ENCODE results near the gene C1QTNF12. TPM values are rescaled to one million over a fixed set of nuclear protein-coding genes. Genes with fewer than 3 reads are reported as not detected.

The C1QTNF12 gene
- total and polyA plus RNA-seq, 2 experiments from 2014 or later: 4.1 to 4.2 TPM

DNA sequence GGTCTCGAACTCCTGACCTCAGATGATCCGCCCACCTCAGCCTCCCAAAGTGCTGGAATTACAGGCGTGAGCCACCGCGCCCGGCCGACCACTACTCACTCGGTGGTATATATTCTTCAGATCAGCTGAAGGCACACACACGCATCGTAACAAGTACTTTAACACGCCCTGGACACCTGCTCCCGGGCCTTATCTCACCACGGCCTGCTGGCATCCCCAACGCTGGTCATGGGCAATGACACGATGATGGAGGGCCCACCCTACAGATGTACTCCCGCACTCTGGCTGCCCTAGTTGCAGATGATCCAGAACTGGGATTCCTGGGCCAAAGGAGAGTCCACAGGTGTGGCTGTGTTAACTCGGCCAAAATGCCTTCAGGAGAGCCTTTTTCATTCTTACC is 15.5 kb upstream of the C1QTNF12 start (continued):
- TF ChIP-seq, protein P1, sequence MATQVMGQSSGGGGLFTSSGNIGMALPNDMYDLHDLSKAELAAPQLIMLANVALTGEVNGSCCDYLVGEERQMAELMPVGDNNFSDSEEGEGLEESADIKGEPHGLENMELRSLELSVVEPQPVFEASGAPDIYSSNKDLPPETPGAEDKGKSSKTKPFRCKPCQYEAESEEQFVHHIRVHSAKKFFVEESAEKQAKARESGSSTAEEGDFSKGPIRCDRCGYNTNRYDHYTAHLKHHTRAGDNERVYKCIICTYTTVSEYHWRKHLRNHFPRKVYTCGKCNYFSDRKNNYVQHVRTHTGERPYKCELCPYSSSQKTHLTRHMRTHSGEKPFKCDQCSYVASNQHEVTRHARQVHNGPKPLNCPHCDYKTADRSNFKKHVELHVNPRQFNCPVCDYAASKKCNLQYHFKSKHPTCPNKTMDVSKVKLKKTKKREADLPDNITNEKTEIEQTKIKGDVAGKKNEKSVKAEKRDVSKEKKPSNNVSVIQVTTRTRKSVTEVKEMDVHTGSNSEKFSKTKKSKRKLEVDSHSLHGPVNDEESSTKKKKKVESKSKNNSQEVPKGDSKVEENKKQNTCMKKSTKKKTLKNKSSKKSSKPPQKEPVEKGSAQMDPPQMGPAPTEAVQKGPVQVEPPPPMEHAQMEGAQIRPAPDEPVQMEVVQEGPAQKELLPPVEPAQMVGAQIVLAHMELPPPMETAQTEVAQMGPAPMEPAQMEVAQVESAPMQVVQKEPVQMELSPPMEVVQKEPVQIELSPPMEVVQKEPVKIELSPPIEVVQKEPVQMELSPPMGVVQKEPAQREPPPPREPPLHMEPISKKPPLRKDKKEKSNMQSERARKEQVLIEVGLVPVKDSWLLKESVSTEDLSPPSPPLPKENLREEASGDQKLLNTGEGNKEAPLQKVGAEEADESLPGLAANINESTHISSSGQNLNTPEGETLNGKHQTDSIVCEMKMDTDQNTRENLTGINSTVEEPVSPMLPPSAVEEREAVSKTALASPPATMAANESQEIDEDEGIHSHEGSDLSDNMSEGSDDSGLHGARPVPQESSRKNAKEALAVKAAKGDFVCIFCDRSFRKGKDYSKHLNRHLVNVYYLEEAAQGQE (IDR thresholded peaks at IDR 0.05; ENCODE audit: unreplicated experiment): no peak
- TF ChIP-seq, protein P2, sequence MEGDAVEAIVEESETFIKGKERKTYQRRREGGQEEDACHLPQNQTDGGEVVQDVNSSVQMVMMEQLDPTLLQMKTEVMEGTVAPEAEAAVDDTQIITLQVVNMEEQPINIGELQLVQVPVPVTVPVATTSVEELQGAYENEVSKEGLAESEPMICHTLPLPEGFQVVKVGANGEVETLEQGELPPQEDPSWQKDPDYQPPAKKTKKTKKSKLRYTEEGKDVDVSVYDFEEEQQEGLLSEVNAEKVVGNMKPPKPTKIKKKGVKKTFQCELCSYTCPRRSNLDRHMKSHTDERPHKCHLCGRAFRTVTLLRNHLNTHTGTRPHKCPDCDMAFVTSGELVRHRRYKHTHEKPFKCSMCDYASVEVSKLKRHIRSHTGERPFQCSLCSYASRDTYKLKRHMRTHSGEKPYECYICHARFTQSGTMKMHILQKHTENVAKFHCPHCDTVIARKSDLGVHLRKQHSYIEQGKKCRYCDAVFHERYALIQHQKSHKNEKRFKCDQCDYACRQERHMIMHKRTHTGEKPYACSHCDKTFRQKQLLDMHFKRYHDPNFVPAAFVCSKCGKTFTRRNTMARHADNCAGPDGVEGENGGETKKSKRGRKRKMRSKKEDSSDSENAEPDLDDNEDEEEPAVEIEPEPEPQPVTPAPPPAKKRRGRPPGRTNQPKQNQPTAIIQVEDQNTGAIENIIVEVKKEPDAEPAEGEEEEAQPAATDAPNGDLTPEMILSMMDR (conservative IDR thresholded peaks at IDR 0.05; ENCODE audit: low read depth in 2 of 2): no peak
- TF ChIP-seq JUNB (IDR thresholded peaks at IDR 0.05; ENCODE audit: unreplicated experiment): no peak
- no peak for TF ChIP-seq POLR2AphosphoS5 (IDR thresholded peaks at IDR 0.05; ENCODE audit: low read depth)
- TF ChIP-seq ZNF114 (CRISPR knock-in tag; IDR thresholded peaks at IDR 0.05): no peak
- TF ChIP-seq EZH2phosphoT487 (IDR thresholded peaks at IDR 0.05; ENCODE audit: unreplicated experiment): no peak
- TF ChIP-seq EZH2 (IDR thresholded peaks at IDR 0.05; ENCODE audit: low read depth, unreplicated experiment): no peak

DNA sequence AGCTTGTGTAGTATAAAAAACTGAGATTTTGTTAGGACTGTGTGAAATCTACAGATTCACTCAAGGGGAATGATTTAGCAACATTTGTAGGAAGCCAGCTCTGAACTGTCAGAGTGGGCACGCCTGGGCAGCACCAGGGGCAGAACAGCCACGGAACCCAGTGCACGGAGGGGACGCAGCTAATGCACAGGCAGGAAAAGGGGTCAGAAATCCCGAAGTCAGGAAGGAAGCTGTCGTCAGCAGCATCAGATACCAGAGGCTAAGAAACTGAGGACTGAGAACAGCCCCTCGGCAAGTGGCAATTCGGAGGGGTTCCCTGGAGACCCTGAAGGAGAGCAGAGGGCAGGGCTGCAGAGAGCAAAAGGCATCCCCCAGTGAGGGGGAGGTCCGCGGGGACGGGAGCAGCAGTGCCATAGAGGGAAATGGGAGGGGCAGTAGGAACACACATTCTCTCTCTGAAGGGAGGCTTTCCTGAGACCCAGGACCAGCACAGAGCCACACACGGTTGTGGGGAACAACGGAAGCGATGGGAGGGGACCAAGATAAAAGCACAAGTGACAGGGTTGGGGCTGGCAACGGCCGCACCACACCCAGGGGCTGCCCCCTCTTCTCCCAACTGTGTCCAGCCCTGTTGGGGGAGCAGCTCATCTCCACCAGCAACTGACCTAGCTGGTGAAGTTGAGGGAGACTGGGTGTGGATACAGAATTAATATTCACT is 14.5 kb upstream of the C1QTNF12 start:
- H3F3A ChIP-seq (replicated peaks; ENCODE audit: low read depth): 0 out of 2 replicates have a peak, but pooled peaks cover 13% of the 10 kb centered on the region
- H3K9me2 ChIP-seq (ENCODE audit: insufficient read depth): no peaks in the 10 kb centered on the region
- H4K20me1 ChIP-seq (replicated peaks; ENCODE audit: insufficient read depth): peaks cover 24% of the 10 kb centered on the region
- H3K27me3 ChIP-seq (ENCODE audit: insufficient read depth): no peaks in the 10 kb centered on the region
- no peak overlapping the region for H3K4me2 ChIP-seq
- Mint-ChIP-seq H3K36me3 (ENCODE audit: low read depth) (peaks cover 70% of the 10 kb centered on the region), H3K27me3 (ENCODE audit: insufficient read depth, low read depth, poor library complexity) (peaks cover 21% of the 10 kb centered on the region), H3K4me3 (no peak overlapping the region), H3K27ac (peak overlapping the region; percentile 38; the same call in 1 of the 2 replicates), H3K9me3 (no peaks in the 10 kb centered on the region), H3K4me1 (peaks cover 20% of the 10 kb centered on the region)
- peaks cover 30% of the 10 kb centered on the region for H3K79me2 ChIP-seq (replicated peaks; ENCODE audit: insufficient read depth)
- ATAC-seq: no peak
- no peak for DNase-seq (ENCODE audit: low spot score)
- no peak overlapping the region for H2AFZ ChIP-seq
- peak overlapping the region; percentile 63; the same call in 1 of the 2 replicates for H3K27ac ChIP-seq (ENCODE audit: low read depth)
- H3K4me1 ChIP-seq (ENCODE audit: insufficient read depth): peaks cover 9% of the 10 kb centered on the region
- H3K36me3 ChIP-seq (ENCODE audit: insufficient read depth): peaks cover 19% of the 10 kb centered on the region; the same call in 1 of the 2 replicates
- no peak overlapping the region for H3K4me3 ChIP-seq
- TF ChIP-seq, protein P2 (conservative IDR thresholded peaks at IDR 0.05; ENCODE audit: low read depth in 2 of 2): no peak
- TF ChIP-seq, protein P3, sequence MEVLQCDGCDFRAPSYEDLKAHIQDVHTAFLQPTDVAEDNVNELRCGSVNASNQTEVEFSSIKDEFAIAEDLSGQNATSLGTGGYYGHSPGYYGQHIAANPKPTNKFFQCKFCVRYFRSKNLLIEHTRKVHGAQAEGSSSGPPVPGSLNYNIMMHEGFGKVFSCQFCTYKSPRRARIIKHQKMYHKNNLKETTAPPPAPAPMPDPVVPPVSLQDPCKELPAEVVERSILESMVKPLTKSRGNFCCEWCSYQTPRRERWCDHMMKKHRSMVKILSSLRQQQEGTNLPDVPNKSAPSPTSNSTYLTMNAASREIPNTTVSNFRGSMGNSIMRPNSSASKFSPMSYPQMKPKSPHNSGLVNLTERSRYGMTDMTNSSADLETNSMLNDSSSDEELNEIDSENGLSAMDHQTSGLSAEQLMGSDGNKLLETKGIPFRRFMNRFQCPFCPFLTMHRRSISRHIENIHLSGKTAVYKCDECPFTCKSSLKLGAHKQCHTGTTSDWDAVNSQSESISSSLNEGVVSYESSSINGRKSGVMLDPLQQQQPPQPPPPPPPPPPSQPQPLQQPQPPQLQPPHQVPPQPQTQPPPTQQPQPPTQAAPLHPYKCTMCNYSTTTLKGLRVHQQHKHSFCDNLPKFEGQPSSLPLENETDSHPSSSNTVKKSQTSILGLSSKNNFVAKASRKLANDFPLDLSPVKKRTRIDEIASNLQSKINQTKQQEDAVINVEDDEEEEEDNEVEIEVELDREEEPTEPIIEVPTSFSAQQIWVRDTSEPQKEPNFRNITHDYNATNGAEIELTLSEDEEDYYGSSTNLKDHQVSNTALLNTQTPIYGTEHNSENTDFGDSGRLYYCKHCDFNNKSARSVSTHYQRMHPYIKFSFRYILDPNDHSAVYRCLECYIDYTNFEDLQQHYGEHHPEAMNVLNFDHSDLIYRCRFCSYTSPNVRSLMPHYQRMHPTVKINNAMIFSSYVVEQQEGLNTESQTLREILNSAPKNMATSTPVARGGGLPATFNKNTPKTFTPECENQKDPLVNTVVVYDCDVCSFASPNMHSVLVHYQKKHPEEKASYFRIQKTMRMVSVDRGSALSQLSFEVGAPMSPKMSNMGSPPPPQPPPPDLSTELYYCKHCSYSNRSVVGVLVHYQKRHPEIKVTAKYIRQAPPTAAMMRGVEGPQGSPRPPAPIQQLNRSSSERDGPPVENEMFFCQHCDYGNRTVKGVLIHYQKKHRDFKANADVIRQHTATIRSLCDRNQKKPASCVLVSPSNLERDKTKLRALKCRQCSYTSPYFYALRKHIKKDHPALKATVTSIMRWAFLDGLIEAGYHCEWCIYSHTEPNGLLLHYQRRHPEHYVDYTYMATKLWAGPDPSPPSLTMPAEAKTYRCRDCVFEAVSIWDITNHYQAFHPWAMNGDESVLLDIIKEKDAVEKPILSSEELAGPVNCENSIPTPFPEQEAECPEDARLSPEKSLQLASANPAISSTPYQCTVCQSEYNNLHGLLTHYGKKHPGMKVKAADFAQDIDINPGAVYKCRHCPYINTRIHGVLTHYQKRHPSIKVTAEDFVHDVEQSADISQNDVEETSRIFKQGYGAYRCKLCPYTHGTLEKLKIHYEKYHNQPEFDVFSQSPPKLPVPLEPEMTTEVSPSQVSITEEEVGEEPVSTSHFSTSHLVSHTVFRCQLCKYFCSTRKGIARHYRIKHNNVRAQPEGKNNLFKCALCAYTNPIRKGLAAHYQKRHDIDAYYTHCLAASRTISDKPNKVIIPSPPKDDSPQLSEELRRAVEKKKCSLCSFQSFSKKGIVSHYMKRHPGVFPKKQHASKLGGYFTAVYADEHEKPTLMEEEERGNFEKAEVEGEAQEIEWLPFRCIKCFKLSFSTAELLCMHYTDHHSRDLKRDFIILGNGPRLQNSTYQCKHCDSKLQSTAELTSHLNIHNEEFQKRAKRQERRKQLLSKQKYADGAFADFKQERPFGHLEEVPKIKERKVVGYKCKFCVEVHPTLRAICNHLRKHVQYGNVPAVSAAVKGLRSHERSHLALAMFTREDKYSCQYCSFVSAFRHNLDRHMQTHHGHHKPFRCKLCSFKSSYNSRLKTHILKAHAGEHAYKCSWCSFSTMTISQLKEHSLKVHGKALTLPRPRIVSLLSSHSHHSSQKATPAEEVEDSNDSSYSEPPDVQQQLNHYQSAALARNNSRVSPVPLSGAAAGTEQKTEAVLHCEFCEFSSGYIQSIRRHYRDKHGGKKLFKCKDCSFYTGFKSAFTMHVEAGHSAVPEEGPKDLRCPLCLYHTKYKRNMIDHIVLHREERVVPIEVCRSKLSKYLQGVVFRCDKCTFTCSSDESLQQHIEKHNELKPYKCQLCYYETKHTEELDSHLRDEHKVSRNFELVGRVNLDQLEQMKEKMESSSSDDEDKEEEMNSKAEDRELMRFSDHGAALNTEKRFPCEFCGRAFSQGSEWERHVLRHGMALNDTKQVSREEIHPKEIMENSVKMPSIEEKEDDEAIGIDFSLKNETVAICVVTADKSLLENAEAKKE (CRISPR knock-in tag; IDR thresholded peaks at IDR 0.05): no peak
- TF ChIP-seq EZH2 (IDR thresholded peaks at IDR 0.05; ENCODE audit: low read depth, unreplicated experiment) (no peak), ZNF331 (CRISPR knock-in tag; IDR thresholded peaks at IDR 0.05; ENCODE audit: low read depth) (no peak), NANOG (IDR thresholded peaks at IDR 0.05; ENCODE audit: borderline replicate concordance) (no peak), JUNB (IDR thresholded peaks at IDR 0.05; ENCODE audit: unreplicated experiment) (no peak)
